A673 (cell line): ENCODE results near the gene SLC9A5. TPM values are rescaled to one million over a fixed set of nuclear protein-coding genes. Genes with fewer than 3 reads are reported as not detected.

Experiments used
- BruUV-seq: library from RNA; stranded (reverse); fragments of 400-500 nt; replicated peaks from 2 replicates; lab custom pipeline; 2021; lab: Mats Ljungman, UMichigan
- CTCF ChIA-PET: fragments of 300-600 bp; sonication (Branson Sonifier 250); formaldehyde crosslinking; loops from one replicate; lab custom pipeline; 2022; ENCODE audit warnings: antibody characterized with exemption; lab: Charles Lee
- POLR2A ChIA-PET: fragments of 300-600 bp; sonication (Branson Sonifier 250); formaldehyde crosslinking; loops from one replicate; lab custom pipeline; 2022; ENCODE audit warnings: antibody characterized with exemption; ENCODE audit not compliant: low non-redundant PET; lab: Charles Lee
- DNase-seq: peaks from one replicate; pipeline ENCODE4 v3.0.0-alpha.2; 2015; ENCODE audit warnings: low spot score
- H3K27ac ChIP-seq: fragments of 200-600 bp; sonication (generic); 2 replicates; pipeline ENCODE4 v1.5.1; 2016; ENCODE audit warnings: mixed run types, low read depth, mild to moderate bottlenecking, mixed read lengths, antibody characterized with exemption, low read length; ENCODE audit not compliant: poor library complexity, severe bottlenecking
- H3K27me3 ChIP-seq: fragments of 200-600 bp; sonication (generic); replicated peaks from 2 replicates; pipeline ENCODE4 v1.6.1; 2017; ENCODE audit warnings: mixed run types, low read depth, mild to moderate bottlenecking, mixed read lengths, antibody characterized with exemption, low read length; ENCODE audit not compliant: insufficient read depth, poor library complexity
- H3K36me3 ChIP-seq: fragments of 200-600 bp; sonication (generic); 2 replicates; pipeline ENCODE4 v1.6.1; 2016; ENCODE audit warnings: mixed run types, mild to moderate bottlenecking, mixed read lengths, antibody characterized with exemption, low read length; ENCODE audit not compliant: insufficient read depth, poor library complexity, severe bottlenecking
- H3K4me1 ChIP-seq: fragments of 200-600 bp; sonication (generic); 2 replicates; pipeline ENCODE4 v1.6.1; 2017; ENCODE audit warnings: mixed run types, mild to moderate bottlenecking, mixed read lengths, antibody characterized with exemption, low read length; ENCODE audit not compliant: insufficient read depth, poor library complexity, severe bottlenecking
- H3K4me3 ChIP-seq: fragments of 200-600 bp; sonication (generic); 2 replicates; pipeline ENCODE4 v1.5.1; 2016; ENCODE audit warnings: low read depth, mixed run types, mild to moderate bottlenecking, mixed read lengths, low read length; ENCODE audit not compliant: poor library complexity, severe bottlenecking
- H3K9me3 ChIP-seq: fragments of 200-600 bp; sonication (generic); 2 replicates; pipeline ENCODE4 v1.6.1; 2016; ENCODE audit warnings: mixed run types, low read depth, mild to moderate bottlenecking, mixed read lengths, antibody characterized with exemption, low read length; ENCODE audit not compliant: poor library complexity, severe bottlenecking
- CTCF ChIP-seq: fragments of 300-800, 200-600 bp; sonication (generic); conservative IDR thresholded peaks from 2 replicates; pipeline ENCODE4 v1.5.1; 2017; ENCODE audit warnings: low read depth, mild to moderate bottlenecking, antibody characterized with exemption, low read length, moderate library complexity, mixed read lengths
- EZH2 ChIP-seq: fragments of 200-600 bp; sonication (generic); IDR thresholded peaks from 2 replicates; pipeline ENCODE4 v1.6.1; 2017; ENCODE audit warnings: borderline replicate concordance, low read depth, mild to moderate bottlenecking, mixed read lengths, antibody characterized with exemption, low read length; ENCODE audit not compliant: poor library complexity, severe bottlenecking
- intact Hi-C: fragments of 100-400 bp; cut with micrococcal nuclease; formaldehyde crosslinking; loops from one replicate; pipeline ENCODE4 v1.10.0; 2022; ENCODE audit not compliant: unreplicated experiment
- total RNA-seq: library from RNA; stranded (reverse); gene quantifications from 2 replicates; pipeline ENCODE4 v1.2.3, GENCODE V29; 2021

Gene SLC9A5
- total RNA-seq, 1 experiment from 2014 or later, result 2.4 TPM

GRCh38 chr16:67211674-67212073 lies 37.1 kb upstream of the SLC9A5 start:
- Histone ChIP-seq H3K27ac (no peak overlapping the region), H3K36me3 (no peaks in the 10 kb centered on the region), H3K27me3 (no peaks in the 10 kb centered on the region), H3K9me3 (no peaks in the 10 kb centered on the region), H3K4me1 (no peaks in the 10 kb centered on the region), H3K4me3 (no peak overlapping the region)
- intact Hi-C loops, result no loop called here
- ChIA-PET POLR2A (no interaction called here), CTCF (interaction anchor here (0.6 to 1.0 kb wide), 2 partner anchors 13 to 346 kb away, joined by 3 read pairs; no protein-coding TSS in a partner anchor)
- DNase-seq, result no peak
- TF ChIP-seq EZH2, result no peak
- no peak for TF ChIP-seq CTCF
- no TSS peak for BruUV-seq

GRCh38 chr16:67212766-67213165 lies 36.0 kb upstream of the SLC9A5 start:
- TF ChIP-seq CTCF, result no peak
- no peak for TF ChIP-seq EZH2
- BruUV-seq, result no TSS peak
- Histone ChIP-seq H3K27me3 (no peaks in the 10 kb centered on the region), H3K4me1 (no peaks in the 10 kb centered on the region), H3K36me3 (no peaks in the 10 kb centered on the region), H3K27ac (no peak overlapping the region), H3K9me3 (no peaks in the 10 kb centered on the region), H3K4me3 (no peak overlapping the region)
- ChIA-PET CTCF (interaction anchor here (0.6 kb wide), 1 partner anchor 180 kb away, joined by 3 read pairs; no protein-coding TSS in a partner anchor), POLR2A (no interaction called here)
- intact Hi-C loops, result no loop called here
- DNase-seq, result no peak

DNA sequence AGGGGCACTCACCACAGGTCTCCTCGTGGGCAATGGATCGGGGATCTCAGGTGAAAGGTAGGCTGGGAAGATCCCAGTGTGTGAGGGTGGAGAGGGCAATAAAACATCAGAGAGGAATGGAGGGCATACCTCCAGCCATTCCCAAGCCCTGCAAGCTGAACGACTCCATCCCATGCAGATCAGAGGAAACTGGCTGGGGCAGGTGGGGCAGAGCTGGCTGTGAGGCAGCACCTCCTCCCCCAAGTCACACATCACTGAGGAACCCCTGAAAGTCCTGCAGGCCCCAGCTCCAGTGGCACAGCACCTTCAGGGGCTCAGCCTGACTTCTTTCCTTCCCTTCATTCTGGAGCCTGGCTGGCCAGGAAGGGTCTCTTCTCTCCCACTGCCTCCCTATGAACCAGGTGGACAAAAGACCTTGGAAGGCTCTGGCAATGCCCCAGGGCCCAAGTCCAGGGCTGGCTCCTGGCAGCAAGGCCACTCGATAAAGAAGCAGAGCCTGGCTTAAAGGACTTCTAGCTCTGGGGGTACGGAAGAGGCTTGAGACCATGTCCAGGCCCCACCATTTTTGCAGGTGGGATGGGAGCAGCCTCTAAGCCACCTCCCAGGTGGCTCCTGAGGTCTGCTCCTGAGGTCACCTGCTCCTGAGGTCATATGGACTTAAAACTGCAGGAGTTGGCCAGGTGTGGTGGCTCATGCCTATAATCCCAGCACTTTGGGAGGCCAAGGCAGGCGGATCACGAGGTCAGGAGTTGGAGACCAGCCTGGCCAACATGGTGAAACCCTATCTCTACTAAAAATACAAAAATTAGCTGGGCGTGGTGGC lies 35.4 kb upstream of the SLC9A5 start:
- intact Hi-C loops, result no loop called here
- no peak overlapping the region for H3K4me3 ChIP-seq
- ChIA-PET POLR2A (no interaction called here), CTCF (no interaction called here)
- no peaks in the 10 kb centered on the region for H3K4me1 ChIP-seq
- no peak for DNase-seq
- H3K36me3 ChIP-seq, result no peaks in the 10 kb centered on the region
- BruUV-seq, result no TSS peak
- TF ChIP-seq EZH2, result no peak
- TF ChIP-seq CTCF, result no peak
- no peak overlapping the region for H3K27ac ChIP-seq
- no peaks in the 10 kb centered on the region for H3K9me3 ChIP-seq
- H3K27me3 ChIP-seq, result no peaks in the 10 kb centered on the region
